LNCaP clone FGC (cell line): Measurements from ENCODE around the gene KCP.

Experiments
- DNase-seq: peaks from one replicate; pipeline ENCODE4 v3.0.0-alpha.2; 2011; ENCODE audit warnings: low read depth
- H3K4me3 ChIP-seq: 2 replicates; pipeline ENCODE4 v1.5.1; 2011; ENCODE audit warnings: mild to moderate bottlenecking, low read depth, low read length, control low read depth
- CTCF ChIP-seq: IDR thresholded peaks from 2 replicates; pipeline ENCODE4 v1.5.1; 2012; ENCODE audit warnings: mild to moderate bottlenecking; ENCODE audit not compliant: control insufficient read depth, insufficient read depth; ENCODE audit errors: extremely low read depth

The KCP gene

GRCh38 chr7:128941946-128942526 lies 31.5 kb upstream of the KCP start:
- DNase-seq: no peak
- TF ChIP-seq CTCF: no peak
- H3K4me3 ChIP-seq: no peak overlapping the region

GRCh38 chr7:128941323-128941890 lies 30.9 kb upstream of the KCP start:
- no peak for DNase-seq
- H3K4me3 ChIP-seq: no peak overlapping the region
- no peak for TF ChIP-seq CTCF

GRCh38 chr7:128940494-128941322 lies 30.2 kb upstream of the KCP start:
- no peak overlapping the region for H3K4me3 ChIP-seq
- no peak for DNase-seq
- TF ChIP-seq CTCF: no peak

- no peak for TF ChIP-seq CTCF
- no peak overlapping the region for H3K4me3 ChIP-seq
- DNase-seq: no peak
Measured at GRCh38 chr7:128939861-128940410, 29.4 kb upstream of the KCP start.

GRCh38 chr7:128939075-128939860 lies 28.8 kb upstream of the KCP start:
- no peak for TF ChIP-seq CTCF
- no peak for DNase-seq
- H3K4me3 ChIP-seq: peak overlapping the region; percentile 74

GRCh38 chr7:128938544-128939074 lies 28.1 kb upstream of the KCP start:
- no peak for DNase-seq
- no peak for TF ChIP-seq CTCF
- H3K4me3 ChIP-seq: peak overlapping the region; percentile 74
